ENCODE data around the gene OR10P1.

Gene OR10P1

DNA sequence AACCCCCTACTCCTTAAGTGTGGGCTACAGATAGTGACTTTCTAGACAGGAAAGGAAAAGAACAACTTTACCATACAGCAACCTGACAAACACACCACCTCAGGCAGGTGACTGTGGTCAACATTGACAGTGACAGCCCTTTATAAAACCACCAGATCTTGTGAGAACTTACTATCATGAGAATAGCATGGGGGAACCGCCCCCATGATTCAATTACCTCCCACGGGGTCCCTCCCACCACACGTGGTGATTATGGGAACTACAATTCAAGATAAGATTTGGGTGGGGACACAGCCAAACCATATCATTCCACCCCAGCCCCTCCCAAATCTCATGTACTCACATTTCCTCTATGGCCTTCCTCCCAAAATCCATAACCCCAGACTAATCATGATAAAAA is 16.3 kb downstream of the OR10P1 start:
- no peak for DNase-seq

DNA sequence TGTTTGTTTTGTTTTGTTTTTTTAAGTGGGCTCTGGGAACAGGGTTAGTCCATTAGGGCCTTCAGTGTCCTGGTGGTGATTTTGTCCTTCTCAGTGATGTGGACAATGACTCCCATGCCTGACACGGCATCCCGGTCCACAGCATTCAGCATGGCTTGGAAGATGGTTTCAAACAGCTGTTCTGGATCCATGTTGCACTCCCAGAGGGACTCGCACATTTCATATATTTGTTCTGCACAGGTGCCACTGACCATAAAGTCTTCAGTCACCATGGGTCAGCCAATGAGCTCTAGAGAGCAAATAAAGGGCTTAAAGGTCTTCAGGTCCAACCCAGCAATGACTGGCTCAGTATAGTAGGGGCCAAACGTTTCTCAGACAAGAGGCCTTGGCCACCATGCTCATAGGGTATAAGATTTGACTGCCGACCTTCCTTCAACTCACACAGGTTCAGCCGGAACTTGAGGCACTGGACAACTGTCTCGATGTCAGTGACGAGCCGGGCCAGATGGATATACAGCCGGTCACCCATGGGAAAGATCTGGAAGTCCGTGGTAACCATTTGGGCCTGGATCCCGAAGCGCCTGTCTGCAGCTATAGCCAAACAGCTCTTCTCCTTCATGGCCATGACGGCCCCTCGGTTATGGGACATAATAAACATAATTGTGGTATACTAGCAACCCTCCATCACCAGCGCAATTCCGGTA is 18.0 kb downstream of the OR10P1 start:
- no peak for DNase-seq

DNA sequence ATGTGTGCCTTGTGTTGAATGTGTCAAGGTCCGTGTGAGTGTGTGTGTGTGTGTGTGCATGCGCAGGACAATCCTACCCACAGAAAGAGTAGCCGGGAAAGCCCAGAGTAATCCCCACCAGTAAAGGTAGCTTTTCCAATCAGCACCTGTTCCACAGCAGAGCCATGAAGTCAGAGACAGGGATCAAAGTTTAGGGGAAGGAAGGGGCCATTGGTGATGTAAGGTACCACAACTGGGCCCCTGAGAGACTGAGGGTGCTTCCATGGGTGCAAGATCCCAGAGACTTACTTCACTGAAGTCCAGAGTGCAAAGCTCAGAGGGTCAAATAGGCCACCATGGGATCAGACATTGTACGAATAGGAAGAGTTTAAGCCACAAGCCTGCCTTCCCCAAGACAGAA is 20.5 kb downstream of the OR10P1 start:
- no peak for DNase-seq

DNA sequence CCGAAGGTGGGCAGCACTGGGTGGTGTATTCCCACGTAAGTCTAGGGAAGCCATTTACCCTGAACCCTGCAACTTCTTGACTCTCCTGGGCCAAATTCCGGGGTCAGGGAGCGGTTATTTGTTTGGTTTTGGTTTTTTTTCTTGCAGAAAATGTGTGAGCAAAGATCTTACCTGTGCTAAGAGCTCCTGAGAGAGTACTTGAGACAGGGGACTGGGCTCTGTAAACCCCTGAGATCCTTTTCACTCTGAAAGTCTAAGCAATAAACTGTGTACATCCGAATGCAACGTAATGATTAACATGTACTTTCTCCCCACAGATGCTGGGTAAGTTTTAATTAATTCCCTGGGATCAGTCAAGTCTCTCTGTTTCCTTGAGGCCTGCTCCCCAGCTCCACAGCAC is 21.5 kb downstream of the OR10P1 start:
- DNase-seq: no peak

DNA sequence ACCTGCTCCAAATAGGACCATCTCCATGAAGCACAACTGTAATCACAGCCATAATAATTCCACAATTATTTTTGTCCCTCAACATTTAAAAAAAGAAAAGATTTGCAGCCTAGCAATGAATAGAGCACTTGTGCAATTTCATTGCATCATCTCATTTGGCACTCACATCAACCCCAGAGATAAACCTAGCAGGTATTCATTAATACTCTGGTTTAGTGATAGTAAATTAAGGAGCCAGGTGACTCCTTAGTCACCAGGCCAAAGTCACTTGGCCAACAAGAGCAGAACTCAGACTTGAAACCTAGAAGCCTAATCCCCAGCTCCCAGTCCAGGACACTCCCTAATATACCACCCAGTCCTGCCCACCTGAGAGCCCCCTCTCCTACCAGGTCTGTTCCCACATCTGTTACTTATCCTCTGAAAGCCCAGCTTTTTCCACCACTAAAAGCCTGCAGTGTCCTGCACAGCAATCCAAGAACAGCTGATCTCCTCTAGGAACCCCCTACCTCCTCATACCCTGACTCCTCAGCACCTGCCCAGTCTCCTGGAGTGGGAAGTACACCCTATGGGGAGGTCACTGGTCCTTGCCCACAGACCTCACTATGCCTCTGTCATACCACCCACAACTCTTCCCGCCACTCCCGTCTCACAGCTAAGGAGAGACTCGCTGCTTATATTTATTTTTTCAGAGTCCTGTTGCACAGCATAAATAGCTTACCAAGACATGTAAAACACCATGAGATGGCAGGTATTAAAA is 22.1 kb downstream of the OR10P1 start:
- no peak for DNase-seq

DNA sequence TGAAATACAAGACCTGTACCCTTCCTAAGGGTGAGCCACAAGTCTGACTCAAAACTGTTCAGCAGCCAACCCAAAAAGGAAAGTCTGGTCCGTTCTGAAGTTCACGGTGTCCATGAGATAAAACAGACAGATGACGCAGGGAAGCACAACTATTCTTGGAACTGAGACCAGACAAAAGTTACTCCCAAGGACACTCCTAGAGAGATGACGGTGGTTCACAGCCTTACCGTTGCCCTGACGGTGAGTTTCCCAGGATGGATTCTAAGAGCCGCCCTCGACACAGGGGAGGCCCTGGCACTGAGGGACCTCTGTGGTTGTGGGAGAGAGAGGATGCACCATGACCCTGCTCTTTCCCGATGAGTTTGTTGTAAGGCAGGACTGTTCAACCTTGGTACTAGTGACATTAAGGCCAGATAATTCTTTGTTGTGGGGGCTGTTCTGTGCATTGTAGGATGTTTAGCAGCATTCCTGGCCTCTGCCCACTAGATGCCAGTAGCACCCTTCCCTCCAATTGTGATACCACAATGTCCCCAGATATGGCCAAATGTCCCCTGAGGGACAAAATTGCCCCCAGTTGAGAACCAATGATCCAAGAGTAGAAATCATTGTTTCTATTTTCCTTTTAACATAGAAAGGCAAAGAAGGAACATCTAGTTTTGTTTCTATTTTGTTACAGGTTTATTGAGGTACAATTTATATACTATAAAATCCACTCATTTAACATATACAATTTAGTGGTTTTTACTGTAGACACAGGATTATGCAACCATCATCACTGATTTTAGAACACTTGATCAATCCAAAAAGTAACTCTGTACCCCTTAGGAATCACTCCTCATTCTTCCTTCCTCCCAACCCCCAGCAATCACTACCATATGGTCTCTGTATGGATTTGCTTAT is 23.0 kb downstream of the OR10P1 start:
- DNase-seq: no peak

DNA sequence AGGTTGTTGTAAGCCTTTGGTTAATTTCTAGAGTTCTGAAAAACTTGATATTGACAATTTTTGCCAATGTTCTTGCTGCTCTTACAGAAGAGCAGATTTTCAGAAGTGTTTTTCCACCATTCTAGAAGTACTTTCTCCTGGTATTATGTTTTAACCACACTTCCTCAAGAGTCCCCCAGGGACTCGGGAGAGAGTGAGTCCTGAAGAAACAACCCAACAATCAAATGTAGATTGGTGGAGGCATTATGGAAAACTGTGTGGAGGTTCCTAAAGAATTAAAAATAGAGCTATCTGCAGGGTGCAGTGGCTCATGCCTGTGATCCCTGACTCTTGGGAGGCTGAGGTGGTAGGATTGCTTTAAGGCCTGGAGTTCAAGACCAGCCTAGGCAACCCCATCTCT is 26.7 kb downstream of the OR10P1 start:
- no peak for DNase-seq

DNA sequence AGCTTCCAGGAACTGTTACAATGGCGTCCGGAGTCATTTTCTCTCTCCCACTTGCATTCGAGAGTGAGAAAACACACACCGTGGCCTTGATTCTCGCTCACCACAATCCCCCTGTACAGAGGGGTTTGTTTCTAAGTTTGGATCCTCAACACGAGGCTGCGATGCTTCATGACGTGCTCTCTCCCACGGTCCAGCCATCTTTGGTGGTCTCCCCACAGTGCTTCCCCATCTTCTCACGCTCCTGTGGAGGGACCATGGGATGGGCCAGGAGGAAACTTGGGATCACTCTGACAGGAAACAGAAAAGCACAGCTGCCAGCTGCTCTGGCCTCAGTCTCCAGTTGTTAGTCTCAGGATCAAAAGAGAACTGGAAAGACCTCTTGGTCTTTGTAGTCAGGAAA is 28.1 kb downstream of the OR10P1 start:
- no peak for DNase-seq

DNA sequence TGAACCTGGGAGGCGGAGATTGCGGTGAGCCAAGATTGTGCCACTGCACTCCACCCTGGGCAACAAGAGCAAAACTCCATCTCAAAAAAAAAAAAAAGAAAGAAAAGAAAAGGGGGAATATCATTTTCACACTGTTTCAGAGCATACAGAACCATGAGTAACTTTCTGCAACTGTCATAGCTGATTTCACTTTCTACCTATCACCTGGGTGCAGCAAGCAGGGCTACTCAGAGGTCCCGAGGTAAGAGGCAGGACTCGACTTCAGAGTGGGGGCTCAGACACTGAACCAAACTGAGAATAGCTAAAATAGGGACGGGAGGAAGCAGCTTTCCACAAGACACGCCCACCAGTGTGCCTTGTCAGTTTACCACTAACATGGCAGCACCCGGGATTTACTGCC is 29.8 kb downstream of the OR10P1 start:
- DNase-seq: no peak

DNA sequence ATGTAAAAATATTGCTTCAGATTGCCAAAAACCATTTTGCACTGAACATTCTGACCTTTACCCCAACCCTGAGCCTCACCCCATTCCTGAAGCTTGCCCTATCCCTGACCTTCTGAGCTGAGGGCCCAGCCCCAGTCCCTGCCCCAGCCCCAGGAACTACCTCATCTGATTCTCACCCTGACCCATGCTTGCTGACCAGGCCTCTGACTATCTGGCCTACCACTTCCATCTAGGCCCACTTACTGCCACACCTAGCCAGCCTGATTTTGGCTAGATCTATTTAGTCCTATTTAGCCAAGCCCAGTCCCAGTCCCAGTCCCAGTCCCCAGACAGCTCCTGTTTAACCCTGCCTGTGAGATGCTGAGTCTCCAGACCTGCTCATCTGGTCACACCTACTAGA is 33.6 kb downstream of the OR10P1 start:
- DNase-seq: no peak

DNA sequence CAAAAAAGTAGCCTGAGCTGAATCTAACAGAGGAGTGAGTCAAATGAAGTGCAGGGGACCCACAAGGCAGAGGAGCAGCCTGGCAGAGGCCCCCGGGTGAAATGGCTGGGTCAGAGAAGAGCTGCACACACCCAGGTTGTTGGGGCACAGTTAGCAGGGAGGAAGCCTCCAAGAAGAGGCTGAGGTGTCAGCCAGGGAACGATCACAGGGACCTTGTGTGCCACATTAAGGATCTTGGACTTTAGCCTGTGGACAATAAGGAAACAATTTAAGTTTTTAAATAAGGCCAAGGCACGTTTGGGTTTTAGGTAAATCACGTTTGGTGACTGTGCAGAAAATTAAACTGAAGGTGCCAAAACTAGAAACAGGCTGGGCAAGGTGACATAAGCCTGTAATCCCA is 35.1 kb downstream of the OR10P1 start:
- no peak for DNase-seq

DNA sequence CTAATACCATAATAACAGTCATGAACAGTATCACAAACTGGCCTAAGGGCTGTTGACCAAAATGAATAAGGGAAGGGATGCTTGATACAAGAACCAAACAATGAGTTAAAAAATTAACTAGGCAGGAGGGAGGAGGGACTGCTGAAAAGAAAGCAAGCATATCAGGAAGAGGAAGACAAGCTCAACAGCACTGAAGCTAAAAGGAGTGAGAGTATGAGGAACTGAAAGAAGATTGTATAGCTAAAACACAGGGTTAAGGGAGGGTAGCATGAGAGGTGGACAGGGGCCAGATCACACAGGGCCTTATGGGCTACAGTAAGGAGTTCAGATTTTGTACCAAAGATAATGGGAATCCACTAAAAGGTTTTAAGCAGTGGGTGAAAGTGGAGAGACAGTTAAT is 36.9 kb downstream of the OR10P1 start:
- DNase-seq: no peak

DNA sequence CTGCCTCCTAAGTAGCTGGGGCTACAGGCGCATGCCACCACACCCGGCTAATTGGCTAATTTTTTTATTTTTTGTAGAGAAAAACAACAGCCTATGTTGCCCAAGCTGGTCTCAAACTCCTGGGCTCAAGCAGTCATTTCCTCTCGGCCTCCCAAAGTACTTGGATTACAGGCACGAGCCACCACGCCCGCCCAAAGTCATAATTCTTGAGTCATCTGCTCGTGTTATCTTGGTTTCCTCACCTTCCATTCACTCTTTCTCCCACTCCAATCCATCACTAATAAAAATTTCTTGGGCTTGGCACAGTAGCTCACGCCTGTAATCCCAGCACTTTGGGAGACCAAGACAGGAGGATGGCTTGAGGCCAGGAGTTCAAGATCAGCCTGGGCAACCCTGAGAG is 39.0 kb downstream of the OR10P1 start:
- no peak for DNase-seq

DNA sequence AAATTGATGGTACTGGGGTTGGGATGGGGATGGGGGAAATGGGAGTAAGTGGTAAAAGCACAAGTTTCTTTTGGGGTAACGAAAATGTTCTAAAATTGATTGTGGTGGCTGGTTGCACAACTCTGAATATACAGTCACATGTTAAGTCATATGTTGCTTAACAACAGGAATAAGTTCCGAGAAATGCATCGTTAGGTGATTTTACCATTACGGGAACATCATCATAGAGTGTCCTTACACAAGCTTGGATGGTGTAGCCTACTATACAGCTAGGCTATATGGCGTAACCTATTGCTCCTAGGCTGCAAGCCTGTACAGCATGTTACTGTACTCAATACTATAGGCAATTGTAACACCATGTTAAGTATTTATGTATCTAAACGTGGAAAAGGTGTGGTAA is 40.0 kb downstream of the OR10P1 start:
- no peak for DNase-seq

DNA sequence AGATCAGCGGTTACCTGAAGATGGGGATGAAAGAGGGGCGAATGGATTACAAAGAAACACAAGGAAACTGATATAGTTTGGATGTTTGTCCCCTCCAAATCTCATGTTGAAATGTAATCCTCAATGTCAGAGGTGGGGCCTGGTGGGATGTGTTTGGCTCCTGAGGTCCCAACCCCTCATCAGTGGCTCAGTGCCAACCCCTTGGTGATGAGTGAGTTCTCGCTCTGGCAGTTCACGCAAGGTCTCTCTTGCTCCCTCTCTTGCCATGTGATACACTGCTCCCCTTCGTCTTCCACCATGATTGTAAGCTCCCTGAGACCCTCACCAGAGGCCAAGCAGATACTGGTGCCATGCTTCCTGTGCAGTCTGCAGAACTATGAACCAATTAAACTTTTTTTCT is 43.0 kb downstream of the OR10P1 start:
- no peak for DNase-seq

DNA sequence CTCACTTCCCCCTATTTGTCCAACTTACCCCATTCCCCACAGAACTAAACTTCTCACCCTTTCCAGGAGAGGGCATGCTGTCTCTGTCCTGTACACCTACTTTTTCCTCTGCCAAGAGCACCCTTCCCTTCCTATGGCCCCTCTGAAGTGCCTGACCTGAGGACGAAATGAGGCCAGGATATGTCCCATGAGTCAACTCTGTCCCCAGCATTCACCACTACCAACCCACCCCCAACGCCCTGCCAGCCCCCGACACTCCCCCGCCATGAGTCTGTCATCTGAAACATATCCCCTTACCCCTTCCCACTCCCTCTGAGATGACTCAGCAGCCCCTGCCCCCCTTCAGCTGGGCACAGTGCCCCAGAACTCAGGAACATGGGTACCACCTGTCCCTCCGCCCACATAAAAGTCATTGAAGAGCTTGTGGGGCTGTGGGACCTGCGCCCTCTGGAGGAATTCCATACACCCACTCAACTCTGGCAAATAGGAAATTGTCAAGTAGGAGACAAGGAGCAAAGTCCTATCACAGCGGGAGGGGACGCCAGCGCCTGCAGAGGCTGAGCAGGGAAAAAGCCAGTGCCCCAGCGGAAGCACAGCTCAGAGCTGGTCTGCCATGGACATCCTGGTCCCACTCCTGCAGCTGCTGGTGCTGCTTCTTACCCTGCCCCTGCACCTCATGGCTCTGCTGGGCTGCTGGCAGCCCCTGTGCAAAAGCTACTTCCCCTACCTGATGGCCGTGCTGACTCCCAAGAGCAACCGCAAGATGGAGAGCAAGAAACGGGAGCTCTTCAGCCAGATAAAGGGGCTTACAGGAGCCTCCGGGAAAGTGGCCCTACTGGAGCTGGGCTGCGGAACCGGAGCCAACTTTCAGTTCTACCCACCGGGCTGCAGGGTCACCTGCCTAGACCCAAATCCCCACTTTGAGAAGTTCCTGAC is 44.7 kb downstream of the OR10P1 start:
- DNase-seq: peak; percentile 11

DNA sequence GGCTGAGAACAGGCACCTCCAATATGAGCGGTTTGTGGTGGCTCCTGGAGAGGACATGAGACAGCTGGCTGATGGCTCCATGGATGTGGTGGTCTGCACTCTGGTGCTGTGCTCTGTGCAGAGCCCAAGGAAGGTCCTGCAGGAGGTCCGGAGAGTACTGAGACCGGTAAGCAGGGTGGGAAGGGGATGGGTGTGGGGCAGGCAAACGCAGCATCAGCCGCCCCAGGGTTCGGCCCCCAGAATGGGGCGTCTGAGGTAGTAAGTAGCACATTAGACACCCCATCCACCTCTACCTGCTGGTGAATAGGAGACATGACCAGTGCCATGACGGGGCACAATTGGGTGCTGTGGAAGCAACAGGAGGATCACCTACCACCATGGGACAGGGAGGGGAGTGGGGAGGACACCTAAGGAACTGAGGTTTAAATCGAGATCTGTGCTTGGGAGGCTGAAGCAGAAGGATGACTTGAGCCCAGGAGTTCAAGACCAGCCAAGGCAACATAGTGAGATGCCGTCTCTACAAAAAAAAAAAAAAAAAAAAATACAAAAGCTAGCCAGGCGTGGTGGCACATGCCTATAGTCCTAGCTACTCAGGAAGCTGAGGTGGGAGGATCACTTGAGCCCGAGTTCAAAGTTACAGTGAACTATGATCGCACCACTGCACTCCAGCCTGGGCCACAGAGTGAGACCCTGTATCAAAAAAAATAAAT is 45.5 kb downstream of the OR10P1 start:
- no peak for DNase-seq

DNA sequence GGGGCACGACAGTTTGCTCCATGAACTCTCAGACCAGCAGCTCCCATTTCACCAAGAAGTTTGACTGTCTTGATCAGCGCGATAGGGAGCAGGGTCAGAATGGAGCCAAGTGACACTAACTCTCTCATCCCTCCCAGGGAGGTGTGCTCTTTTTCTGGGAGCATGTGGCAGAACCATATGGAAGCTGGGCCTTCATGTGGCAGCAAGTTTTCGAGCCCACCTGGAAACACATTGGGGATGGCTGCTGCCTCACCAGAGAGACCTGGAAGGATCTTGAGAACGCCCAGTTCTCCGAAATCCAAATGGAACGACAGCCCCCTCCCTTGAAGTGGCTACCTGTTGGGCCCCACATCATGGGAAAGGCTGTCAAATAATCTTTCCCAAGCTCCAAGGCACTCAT is 47.0 kb downstream of the OR10P1 start:
- no peak for DNase-seq

DNA sequence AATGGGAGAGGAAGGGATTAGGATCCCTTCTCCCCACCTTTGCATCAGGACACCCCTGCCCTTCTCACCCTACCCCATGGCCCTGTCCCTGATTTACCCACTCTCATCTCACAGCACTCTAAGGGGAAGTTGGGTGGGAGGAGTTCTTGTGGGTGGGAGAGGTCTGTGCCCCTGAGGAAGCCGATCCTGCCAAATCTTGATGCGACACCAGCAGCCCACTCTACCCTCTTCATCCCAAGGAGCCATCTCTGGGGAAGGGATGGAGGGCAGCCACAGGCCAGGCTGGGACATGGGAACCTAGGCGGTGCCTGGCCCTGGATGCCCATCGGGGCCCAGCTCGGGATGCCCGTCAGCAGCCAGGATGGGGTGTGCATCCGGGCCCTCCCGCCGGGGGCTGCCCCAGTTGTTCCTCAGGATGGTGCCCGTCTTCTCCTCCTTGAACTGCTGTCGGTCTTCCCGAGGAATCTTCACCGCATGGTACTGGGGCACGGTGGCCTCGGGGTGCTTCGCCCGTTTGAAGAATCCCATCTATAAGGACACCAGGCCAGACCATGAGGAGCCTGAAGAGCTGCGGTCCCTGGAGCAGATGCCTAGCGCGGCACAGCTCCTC is 48.2 kb downstream of the OR10P1 start:
- no peak for DNase-seq

DNA sequence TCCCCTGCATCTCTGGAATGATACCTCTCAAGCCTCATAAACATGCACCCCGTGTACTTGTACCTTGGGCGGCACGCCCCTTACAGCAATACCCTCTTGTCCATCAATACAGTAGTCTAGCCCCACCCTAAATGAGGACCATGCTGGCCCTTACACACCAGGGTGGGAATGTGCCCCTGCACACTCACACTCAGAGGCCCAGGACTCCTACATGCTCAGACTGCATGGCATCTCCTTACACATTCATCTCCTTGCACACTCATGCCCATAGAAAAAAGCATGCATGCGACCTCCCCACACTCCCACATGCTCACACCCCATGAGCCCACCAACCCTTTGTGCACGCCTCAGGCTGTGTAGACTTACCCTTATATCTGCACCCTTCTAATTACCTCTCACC is 49.0 kb downstream of the OR10P1 start:
- DNase-seq: no peak

DNA sequence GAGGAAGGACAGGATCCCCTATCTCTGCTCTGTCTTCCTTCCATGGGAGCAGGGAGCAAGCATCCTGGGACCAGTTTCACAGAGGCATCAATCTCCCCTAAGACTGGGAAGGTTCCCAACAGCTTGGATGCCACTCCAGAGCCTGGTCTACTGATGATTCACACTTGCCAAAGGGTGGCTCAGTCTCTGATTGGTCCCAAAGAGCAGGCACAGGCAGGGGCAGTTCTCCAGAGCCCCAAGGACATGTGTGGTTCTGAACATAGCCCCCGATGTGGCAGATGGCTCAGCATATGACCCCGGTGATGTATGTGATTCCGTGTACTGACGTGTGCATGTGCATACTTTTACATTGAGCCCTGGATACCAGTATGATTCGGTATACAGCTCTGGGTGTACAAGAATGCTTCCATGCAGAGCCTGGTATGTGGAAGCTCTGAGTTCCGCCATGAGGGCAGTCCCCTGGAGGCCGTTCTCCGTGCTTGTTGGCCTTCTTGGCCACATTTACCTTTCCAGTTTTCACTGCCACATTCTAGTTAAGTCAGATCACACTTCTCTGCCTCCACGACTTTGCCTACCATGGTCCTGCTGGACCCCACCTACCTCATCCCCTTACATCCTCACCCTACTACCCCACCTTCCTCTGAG is 49.8 kb downstream of the OR10P1 start:
- DNase-seq: no peak

All from stimulated activated CD4-positive, alpha-beta T cell treated with anti-CD3 and anti-CD28 coated beads, Interleukin-4, amount 100 ng/mL, for 1 hour (primary cell).